HG03108 (cell line): Measurements from ENCODE around the gene REP15.
A peak's percentile ranks its signal among the peaks of the same experiment; 100 is the strongest.
"Not testable (repeated sequence)": the region's sequence is repeated elsewhere in the genome, so short reads cannot be mapped to it uniquely, and the experiment has no call there.

Experiments
- ATAC-seq: cut with Tn5 transposase; IDR thresholded peaks from one replicate; pipeline ENCODE4 v1.9.1; 2021; ENCODE audit warnings: moderate library complexity; ENCODE audit not compliant: unreplicated experiment

The REP15 gene

DNA sequence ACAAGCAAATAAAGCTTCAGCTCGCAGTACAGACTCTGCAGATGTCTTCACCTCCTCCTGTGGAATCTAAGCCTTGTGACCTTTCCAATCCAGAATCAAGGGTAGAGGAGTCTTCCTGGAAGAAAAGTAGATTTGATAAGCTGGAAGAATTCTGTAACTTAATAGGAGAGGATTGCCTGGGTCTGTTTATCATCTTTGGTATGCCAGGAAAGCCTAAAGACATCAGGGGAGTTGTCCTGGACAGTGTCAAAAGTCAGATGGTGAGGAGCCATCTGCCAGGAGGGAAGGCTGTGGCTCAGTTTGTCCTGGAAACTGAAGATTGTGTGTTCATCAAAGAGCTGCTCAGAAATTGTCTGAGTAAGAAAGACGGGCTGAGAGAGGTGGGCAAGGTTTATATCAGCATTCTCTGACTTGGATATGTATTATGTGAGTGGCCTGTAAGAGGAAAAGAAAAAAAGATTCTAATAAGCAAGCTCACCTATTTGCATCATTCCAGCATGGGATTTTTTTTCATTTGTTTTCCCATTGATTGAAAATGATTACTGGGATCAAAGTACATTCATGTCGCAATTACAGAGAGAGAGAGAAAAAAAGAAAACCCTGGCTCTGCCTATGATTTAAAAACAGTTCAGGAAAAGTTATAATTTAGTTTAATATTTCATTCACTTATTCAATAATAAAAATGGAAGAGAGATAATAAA is 767 bp downstream of the REP15 start:
- ATAC-seq = no peak

- peak; percentile 74 for ATAC-seq
These were observed 7.6 kb downstream of the REP15 start for GRCh38 chr12:27703720-27704452.

DNA sequence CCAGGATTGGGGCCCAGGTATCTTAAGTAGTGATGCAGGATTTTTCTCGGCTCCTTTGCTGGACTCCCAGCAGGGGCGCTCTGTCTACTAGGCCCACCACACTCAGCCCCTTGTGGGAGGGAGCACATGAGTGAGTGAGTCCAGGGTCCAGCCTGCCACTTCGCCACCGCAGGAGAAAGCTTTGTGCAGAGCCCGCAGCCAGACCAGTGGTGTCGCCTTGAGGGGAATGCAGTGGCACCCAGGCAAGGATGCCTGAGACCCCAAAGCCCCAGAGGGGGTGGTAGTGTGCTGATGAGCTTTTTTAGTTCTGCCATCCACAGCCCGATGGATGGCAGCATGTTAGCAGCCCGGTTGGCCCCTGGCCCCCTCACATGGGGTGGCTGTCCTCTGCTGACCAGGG is 9.0 kb downstream of the REP15 start:
- no peak for ATAC-seq

GRCh38 chr12:27707216-27707615 is 11.0 kb downstream of the REP15 start:
- ATAC-seq = no peak

DNA sequence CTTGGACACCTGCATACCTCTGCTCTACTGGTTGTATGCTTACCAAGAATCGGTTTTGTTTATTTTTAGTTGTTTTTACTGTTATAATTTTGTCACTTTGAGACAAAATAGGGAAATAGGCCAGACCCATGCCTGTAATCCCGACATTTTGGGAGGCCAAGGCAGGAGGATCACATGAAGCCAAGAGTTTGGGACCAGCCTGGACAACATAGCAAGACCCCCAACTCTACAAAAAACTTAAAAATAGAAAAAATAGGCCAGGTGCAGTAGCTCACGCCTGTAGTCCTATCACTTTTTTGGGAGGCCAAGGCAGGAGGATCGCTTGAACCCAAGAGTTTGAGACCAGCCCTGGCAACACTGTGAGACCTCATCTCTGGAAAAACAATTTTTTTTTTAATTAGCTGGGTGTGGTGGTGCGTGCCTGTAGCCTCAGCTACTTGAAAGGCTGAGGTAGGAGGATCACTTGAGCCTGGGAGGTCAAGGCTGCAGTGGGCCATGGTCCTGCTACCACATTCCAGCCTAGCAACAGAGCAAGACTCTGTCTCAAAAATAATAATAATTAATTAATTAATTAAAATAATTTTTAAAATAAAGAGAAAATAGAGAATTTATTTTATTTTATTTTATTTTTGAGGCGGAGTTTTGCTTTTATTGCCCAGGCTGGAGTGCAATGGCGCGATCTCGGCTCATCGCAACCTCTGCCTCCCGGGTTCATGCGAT is 13.1 kb downstream of the REP15 start:
- ATAC-seq = no peak

- peak; percentile 25 for ATAC-seq
These were observed 13.8 kb downstream of the REP15 start for GRCh38 chr12:27709932-27710591.

GRCh38 chr12:27710592-27711316 is 14.5 kb downstream of the REP15 start, which contains the start of gene MRPS35:
Gene MRPS35, plus strand, starts transcription at chr12:27710832. Its CDS starts 12 bp downstream, at chr12:27710844.
- ATAC-seq = peak; percentile 99

GRCh38 chr12:27711317-27711682 is 15.1 kb downstream of the REP15 start:
- no peak for ATAC-seq

GRCh38 chr12:27711967-27712366 is 15.7 kb downstream of the REP15 start:
- ATAC-seq = no peak

DNA sequence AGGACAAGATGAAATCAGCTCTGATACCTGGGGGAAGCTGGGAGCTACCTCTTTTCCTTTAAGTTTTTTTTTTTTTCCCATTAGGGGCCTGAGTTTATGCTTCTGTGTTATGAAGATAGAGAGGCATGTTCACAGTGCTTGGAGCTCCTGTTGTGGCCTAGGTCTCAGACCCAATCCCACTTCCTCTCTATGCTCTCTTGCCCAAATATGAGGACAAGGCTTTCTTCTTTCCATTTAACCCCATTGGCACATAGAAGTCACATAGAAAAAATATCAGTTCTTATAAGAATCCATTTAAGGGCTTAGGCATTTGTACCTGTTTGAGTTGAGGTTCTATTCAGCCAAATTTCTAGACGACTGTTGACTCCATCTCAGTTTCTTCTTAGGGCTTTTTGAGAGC is 27.0 kb downstream of the REP15 start:
- ATAC-seq = no peak

GRCh38 chr12:27730097-27730588 is 33.9 kb downstream of the REP15 start:
- ATAC-seq = no peak

DNA sequence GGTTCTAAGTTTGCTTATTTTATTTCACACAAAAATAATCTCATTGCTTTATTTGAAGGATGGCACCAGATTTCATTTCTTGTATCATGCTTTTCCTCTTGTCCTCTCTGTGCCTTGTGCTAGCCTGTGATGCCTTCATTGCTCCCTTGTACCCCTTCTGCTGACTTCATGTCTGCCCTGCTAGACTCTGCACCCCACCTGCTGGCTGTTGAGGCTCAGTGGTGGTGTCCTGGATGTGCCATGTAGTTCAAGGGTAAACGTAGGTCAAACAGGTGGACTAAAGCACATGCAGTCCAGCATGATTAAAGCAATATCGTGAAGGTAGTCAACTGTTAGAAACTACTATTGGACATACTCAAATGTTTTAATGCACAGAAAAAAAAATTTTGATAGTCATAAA is 36.0 kb downstream of the REP15 start:
- ATAC-seq = no peak

GRCh38 chr12:27733052-27733656 is 36.9 kb downstream of the REP15 start:
- ATAC-seq = no peak

GRCh38 chr12:27733791-27734190 is 37.5 kb downstream of the REP15 start:
- no peak for ATAC-seq

- ATAC-seq = not testable (repeated sequence)
These were observed 38.1 kb downstream of the REP15 start for GRCh38 chr12:27734321-27734720.

GRCh38 chr12:27743601-27744000 is 47.4 kb downstream of the REP15 start:
- ATAC-seq = no peak

DNA sequence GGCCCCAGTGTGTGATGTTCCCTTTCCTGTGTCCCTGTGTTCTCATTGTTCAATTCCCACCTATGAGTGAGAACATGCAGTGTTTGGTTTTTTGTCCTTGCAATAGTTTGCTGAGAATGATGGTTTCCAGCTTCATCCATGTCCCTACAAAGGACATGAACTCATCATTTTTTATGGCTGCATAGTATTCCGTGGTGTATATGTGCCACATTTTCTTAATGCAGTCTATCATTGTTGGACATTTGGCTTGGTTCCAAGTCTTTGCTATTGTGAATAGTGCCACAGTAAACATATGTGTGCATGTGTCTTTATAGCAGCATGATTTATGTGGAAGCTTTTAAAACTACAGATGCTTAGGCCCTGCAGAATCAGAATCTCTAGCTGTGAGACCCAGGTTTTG is 49.5 kb downstream of the REP15 start:
- not testable (repeated sequence) for ATAC-seq
